Measurements from ENCODE around the gene CHGA.
A peak's percentile ranks its signal among the peaks of the same experiment; 100 is the strongest.

CHGA gene

GRCh38 chr14:92932448-92933395, 9.8 kb downstream of the CHGA start:
- Mint-ChIP-seq H3K27ac (no peak overlapping the region), H3K36me3 (peaks cover 44% of the 10 kb centered on the region), H3K4me3 (no peak overlapping the region), H3K27me3 (no peaks in the 10 kb centered on the region), H3K9me3 (no peaks in the 10 kb centered on the region), H3K4me1 (peaks cover 14% of the 10 kb centered on the region)
- peak; percentile 24 for ATAC-seq

- no peaks in the 10 kb centered on the region for H3K27me3 Mint-ChIP-seq
- ATAC-seq: no peak
- no peaks in the 10 kb centered on the region for H3K9me3 Mint-ChIP-seq
- no peak overlapping the region for H3K27ac Mint-ChIP-seq
- H3K4me3 Mint-ChIP-seq: no peak overlapping the region
- H3K4me1 Mint-ChIP-seq: peaks cover 21% of the 10 kb centered on the region
- H3K36me3 Mint-ChIP-seq: peaks cover 51% of the 10 kb centered on the region
These were observed 10.5 kb downstream of the CHGA start for GRCh38 chr14:92933481-92933880.

GRCh38 chr14:92934196-92935085, 11.5 kb downstream of the CHGA start:
- Mint-ChIP-seq H3K4me3 (no peak overlapping the region), H3K36me3 (peaks cover 52% of the 10 kb centered on the region), H3K27ac (no peak overlapping the region), H3K27me3 (no peaks in the 10 kb centered on the region), H3K9me3 (no peaks in the 10 kb centered on the region), H3K4me1 (peaks cover 21% of the 10 kb centered on the region)
- no peak for ATAC-seq

GRCh38 chr14:92935446-92935845, 12.5 kb downstream of the CHGA start:
- no peaks in the 10 kb centered on the region for H3K27me3 Mint-ChIP-seq
- peaks cover 21% of the 10 kb centered on the region for H3K4me1 Mint-ChIP-seq
- no peak overlapping the region for H3K27ac Mint-ChIP-seq
- H3K4me3 Mint-ChIP-seq: no peak overlapping the region
- H3K9me3 Mint-ChIP-seq: no peaks in the 10 kb centered on the region
- no peak for ATAC-seq
- H3K36me3 Mint-ChIP-seq: peaks cover 58% of the 10 kb centered on the region

GRCh38 chr14:92936085-92936484, 13.1 kb downstream of the CHGA start:
- no peaks in the 10 kb centered on the region for H3K27me3 Mint-ChIP-seq

GRCh38 chr14:92937051-92937937, 14.3 kb downstream of the CHGA start:
- Mint-ChIP-seq H3K4me3 (no peak overlapping the region), H3K27ac (peak overlapping the region; percentile 64), H3K9me3 (no peaks in the 10 kb centered on the region), H3K27me3 (no peaks in the 10 kb centered on the region), H3K36me3 (peaks cover 62% of the 10 kb centered on the region), H3K4me1 (peaks cover 14% of the 10 kb centered on the region)
- ATAC-seq: peak; percentile 66

More at GRCh38 chr14:92936085-92936484, 13.1 kb downstream of the CHGA start:
- H3K27ac Mint-ChIP-seq: no peak overlapping the region
- H3K4me1 Mint-ChIP-seq: peaks cover 17% of the 10 kb centered on the region
- no peaks in the 10 kb centered on the region for H3K9me3 Mint-ChIP-seq
- no peak overlapping the region for H3K4me3 Mint-ChIP-seq
- peaks cover 61% of the 10 kb centered on the region for H3K36me3 Mint-ChIP-seq
- no peak for ATAC-seq

- Mint-ChIP-seq H3K4me3 (no peak overlapping the region), H3K27ac (peak overlapping the region; percentile 64), H3K9me3 (no peaks in the 10 kb centered on the region), H3K4me1 (peaks cover 14% of the 10 kb centered on the region), H3K27me3 (no peaks in the 10 kb centered on the region), H3K36me3 (peaks cover 68% of the 10 kb centered on the region)
- no peak for ATAC-seq
These were observed 15.4 kb downstream of the CHGA start for GRCh38 chr14:92938235-92938875.

- H3K27ac Mint-ChIP-seq: no peak overlapping the region
- no peaks in the 10 kb centered on the region for H3K9me3 Mint-ChIP-seq
- H3K4me1 Mint-ChIP-seq: peaks cover 14% of the 10 kb centered on the region
- H3K36me3 Mint-ChIP-seq: peaks cover 66% of the 10 kb centered on the region
- no peak overlapping the region for H3K4me3 Mint-ChIP-seq
- no peak for ATAC-seq
- no peaks in the 10 kb centered on the region for H3K27me3 Mint-ChIP-seq
These were observed 16.1 kb downstream of the CHGA start for GRCh38 chr14:92938890-92939671.

- no peak for ATAC-seq
- H3K27ac Mint-ChIP-seq: no peak overlapping the region
These were observed 16.7 kb downstream of the CHGA start for GRCh38 chr14:92939699-92940098.

GRCh38 chr14:92940543-92940942, 17.6 kb downstream of the CHGA start:
- H3K36me3 Mint-ChIP-seq: peaks cover 75% of the 10 kb centered on the region
- H3K27me3 Mint-ChIP-seq: no peaks in the 10 kb centered on the region
- H3K27ac Mint-ChIP-seq: no peak overlapping the region
- ATAC-seq: no peak
- H3K4me3 Mint-ChIP-seq: no peak overlapping the region
- H3K4me1 Mint-ChIP-seq: peaks cover 14% of the 10 kb centered on the region
- H3K9me3 Mint-ChIP-seq: no peaks in the 10 kb centered on the region

More at GRCh38 chr14:92939699-92940098, 16.7 kb downstream of the CHGA start:
- Mint-ChIP-seq H3K9me3 (no peaks in the 10 kb centered on the region), H3K4me1 (peaks cover 14% of the 10 kb centered on the region), H3K27me3 (no peaks in the 10 kb centered on the region), H3K36me3 (peaks cover 72% of the 10 kb centered on the region), H3K4me3 (no peak overlapping the region)

GRCh38 chr14:92941531-92941930, 18.6 kb downstream of the CHGA start:
- ATAC-seq: no peak
- Mint-ChIP-seq H3K27ac (no peak overlapping the region), H3K36me3 (peaks cover 73% of the 10 kb centered on the region), H3K27me3 (no peaks in the 10 kb centered on the region), H3K9me3 (no peaks in the 10 kb centered on the region), H3K4me1 (peaks cover 14% of the 10 kb centered on the region), H3K4me3 (no peak overlapping the region)

GRCh38 chr14:92942136-92942535, 19.2 kb downstream of the CHGA start:
- H3K4me3 Mint-ChIP-seq: no peak overlapping the region
- no peaks in the 10 kb centered on the region for H3K9me3 Mint-ChIP-seq
- peaks cover 73% of the 10 kb centered on the region for H3K36me3 Mint-ChIP-seq
- no peak for ATAC-seq
- peaks cover 12% of the 10 kb centered on the region for H3K4me1 Mint-ChIP-seq
- no peaks in the 10 kb centered on the region for H3K27me3 Mint-ChIP-seq
- H3K27ac Mint-ChIP-seq: no peak overlapping the region

GRCh38 chr14:92942576-92942975, 19.6 kb downstream of the CHGA start:
- ATAC-seq: no peak

More at GRCh38 chr14:92942576-92942975, 19.6 kb downstream of the CHGA start:
- H3K27me3 Mint-ChIP-seq: no peaks in the 10 kb centered on the region
- H3K36me3 Mint-ChIP-seq: peaks cover 73% of the 10 kb centered on the region
- no peak overlapping the region for H3K27ac Mint-ChIP-seq
- H3K9me3 Mint-ChIP-seq: no peaks in the 10 kb centered on the region
- peaks cover 8% of the 10 kb centered on the region for H3K4me1 Mint-ChIP-seq
- no peak overlapping the region for H3K4me3 Mint-ChIP-seq

Measured in stimulated activated memory B cell treated with anti-CD40 and anti-IgM and Interleukin-4, amounts not matched to agents 10 μg/mL and 1 μg/mL and 100 μg/mL, for 72 hours (primary cell).